Measurements from ENCODE around the gene TP53. TPM values are rescaled to one million over a fixed set of nuclear protein-coding genes. Genes with fewer than 3 reads are reported as not detected.

TP53 gene
- total and polyA plus RNA-seq, 5 donors from 2014 or later = 29.4 to 61.3 (median 34.7) TPM

DNA sequence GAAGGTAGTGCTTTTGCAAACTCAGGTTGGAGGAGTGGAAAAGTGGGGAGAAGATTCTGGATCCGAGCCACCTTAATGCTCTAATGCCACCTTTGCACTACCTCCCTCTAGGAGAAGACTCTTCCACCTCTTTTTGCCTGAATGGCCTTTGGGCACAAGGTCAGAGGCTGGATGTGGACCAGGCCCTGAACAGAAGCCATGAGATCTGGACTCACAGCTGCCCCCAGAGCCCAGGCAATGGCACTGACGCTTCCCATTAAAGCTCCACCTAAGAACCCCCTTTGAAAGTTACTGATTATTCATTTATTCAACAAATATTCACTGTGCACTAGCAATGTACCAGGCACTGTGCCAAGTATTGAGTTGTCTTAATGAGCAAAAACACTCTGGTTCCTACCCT is 54.2 kb downstream of the TP53 start:
- Mint-ChIP-seq H3K27me3 (peaks cover 14% of the 10 kb centered on the region), H3K27ac (peak overlapping the region in 1 of 3 donors; percentile 55), H3K4me1 (peaks cover 0 to 4% (median under 1%) of the 10 kb centered on the region in 4 donors), H3K9me3 (no peaks in the 10 kb centered on the region), H3K4me3 (no peak overlapping the region), H3K36me3 (no peaks in the 10 kb centered on the region)
- no peak overlapping the region for H3K27ac ChIP-seq (ENCODE audit: insufficient read depth, low read length, poor library complexity, severe bottlenecking)
- DNase-seq (no peak), ATAC-seq (ENCODE audit: low read depth in 2 of 2) (no peak)
- peaks cover under 1% of the 10 kb centered on the region for H3K4me1 ChIP-seq (ENCODE audit: control insufficient read depth, insufficient read depth, low read length, poor library complexity, severe bottlenecking)
- no peaks in the 10 kb centered on the region for H3K9me3 ChIP-seq (ENCODE audit: control insufficient read depth in 2 of 2, low read length in 2 of 2)
- H3K27me3 ChIP-seq (ENCODE audit: control insufficient read depth, insufficient read depth, low read length) = no peaks in the 10 kb centered on the region
- no peaks in the 10 kb centered on the region for H3K36me3 ChIP-seq (ENCODE audit: control insufficient read depth, insufficient read depth, low read length)
- H3K4me3 ChIP-seq (ENCODE audit: low read depth, low read length) = no peak overlapping the region

DNA sequence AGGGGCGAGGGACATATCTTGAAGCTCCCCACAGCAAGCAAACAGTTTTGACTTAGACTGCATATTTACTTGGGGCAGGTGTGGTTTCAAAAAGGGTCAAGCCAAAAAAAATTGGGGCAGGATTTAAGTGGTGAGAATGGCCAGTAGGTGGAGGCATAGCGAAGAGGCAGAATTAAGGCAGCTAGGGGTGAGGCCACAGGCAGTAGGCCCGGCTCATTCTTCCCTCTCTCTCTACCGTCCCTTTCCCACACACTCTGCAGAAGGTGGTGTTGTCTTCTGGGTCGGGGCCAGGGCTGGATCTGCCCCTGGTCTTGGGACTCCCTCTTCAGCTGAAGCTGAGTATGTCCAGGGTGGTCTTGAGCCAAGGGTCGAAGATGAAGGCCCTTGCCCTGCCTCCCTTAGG is 54.8 kb downstream of the TP53 start:
- Histone ChIP-seq H3K27me3 (ENCODE audit: control insufficient read depth, insufficient read depth, low read length) (no peaks in the 10 kb centered on the region), H3K4me1 (ENCODE audit: control insufficient read depth, insufficient read depth, low read length, poor library complexity, severe bottlenecking) (peaks cover 7% of the 10 kb centered on the region), H3K4me3 (ENCODE audit: low read depth, low read length) (no peak overlapping the region), H3K27ac (ENCODE audit: insufficient read depth, low read length, poor library complexity, severe bottlenecking) (no peak overlapping the region), H3K36me3 (ENCODE audit: control insufficient read depth, insufficient read depth, low read length) (no peaks in the 10 kb centered on the region), H3K9me3 (ENCODE audit: control insufficient read depth in 2 of 2, low read length in 2 of 2) (no peaks in the 10 kb centered on the region)
- ATAC-seq (ENCODE audit: low read depth in 2 of 2) (no peak), DNase-seq (peak in 2 of 3 donors; percentile 36 to 69)
- Mint-ChIP-seq H3K36me3 (no peaks in the 10 kb centered on the region), H3K27me3 (peaks cover 10% of the 10 kb centered on the region), H3K27ac (no peak overlapping the region), H3K4me1 (peaks cover 0 to 7% (median 3%) of the 10 kb centered on the region in 4 donors), H3K9me3 (no peaks in the 10 kb centered on the region), H3K4me3 (peak overlapping the region in 2 of 4 donors; percentile 68 to 79)

DNA sequence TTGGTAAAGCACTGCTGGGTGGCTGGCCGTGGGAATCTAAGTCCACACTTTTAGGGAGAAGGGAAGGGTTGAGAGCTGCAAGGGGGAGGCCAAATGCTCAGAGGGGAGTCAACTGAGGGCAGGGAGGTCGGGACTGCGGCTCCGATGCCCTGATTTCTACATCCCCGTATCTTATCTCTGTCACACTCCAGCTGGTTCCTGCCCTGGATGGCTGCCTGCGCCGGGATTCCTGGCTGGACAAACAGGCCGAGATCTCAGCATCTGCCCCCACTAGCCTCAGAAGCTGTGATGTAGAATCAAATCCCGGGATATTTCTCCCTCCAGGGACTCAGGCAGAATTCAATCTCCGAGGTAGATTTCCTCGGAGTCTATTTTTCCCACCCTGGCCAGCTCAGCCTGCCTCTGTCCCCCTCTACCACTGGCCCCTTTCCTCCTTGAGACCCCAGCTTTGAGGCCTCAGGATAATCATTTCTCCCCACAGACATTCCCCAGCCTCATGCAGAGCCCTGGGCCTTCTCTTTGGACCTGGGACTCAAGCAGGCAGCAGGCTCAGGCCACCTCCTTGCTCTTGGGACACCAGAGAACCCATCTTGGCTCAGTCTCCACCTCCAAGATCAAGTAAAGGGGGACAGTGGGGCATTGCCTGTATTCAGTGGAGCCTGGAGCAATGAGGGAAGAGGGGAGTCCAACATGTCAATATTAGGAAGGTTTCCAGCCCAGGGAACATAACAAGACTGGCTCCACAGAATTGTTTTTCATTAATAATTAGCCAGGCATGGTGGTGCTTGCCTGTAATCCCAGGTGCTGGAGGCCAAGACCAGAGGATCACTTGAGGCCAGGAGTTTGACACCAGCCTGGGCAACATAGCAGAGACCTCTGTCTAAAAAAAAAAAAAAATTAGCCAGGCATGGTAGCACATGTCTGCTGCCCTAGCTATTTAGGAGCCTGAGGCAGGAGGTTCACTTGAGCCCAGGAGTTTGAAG is 55.6 kb downstream of the TP53 start:
- no peak for ATAC-seq (ENCODE audit: low read depth in 2 of 2)
- peaks cover 10% of the 10 kb centered on the region for H3K27me3 Mint-ChIP-seq
- H3K4me1 Mint-ChIP-seq = peaks cover 0 to 14% (median 9%) of the 10 kb centered on the region in 4 donors
- H3K9me3 Mint-ChIP-seq = no peaks in the 10 kb centered on the region
- Histone ChIP-seq H3K4me3 (ENCODE audit: low read depth, low read length) (no peak overlapping the region), H3K27me3 (ENCODE audit: control insufficient read depth, insufficient read depth, low read length) (no peaks in the 10 kb centered on the region), H3K9me3 (ENCODE audit: control insufficient read depth in 2 of 2, low read length in 2 of 2) (no peaks in the 10 kb centered on the region), H3K27ac (ENCODE audit: insufficient read depth, low read length, poor library complexity, severe bottlenecking) (no peak overlapping the region), H3K4me1 (ENCODE audit: control insufficient read depth, insufficient read depth, low read length, poor library complexity, severe bottlenecking) (peaks cover 15% of the 10 kb centered on the region), H3K36me3 (ENCODE audit: control insufficient read depth, insufficient read depth, low read length) (no peaks in the 10 kb centered on the region)
- H3K4me3 Mint-ChIP-seq = peak overlapping the region in 1 of 4 donors; percentile 79
- no peaks in the 10 kb centered on the region for H3K36me3 Mint-ChIP-seq
- peak overlapping the region in 2 of 3 donors; percentile 52 to 55 for H3K27ac Mint-ChIP-seq
- DNase-seq = no peak

DNA sequence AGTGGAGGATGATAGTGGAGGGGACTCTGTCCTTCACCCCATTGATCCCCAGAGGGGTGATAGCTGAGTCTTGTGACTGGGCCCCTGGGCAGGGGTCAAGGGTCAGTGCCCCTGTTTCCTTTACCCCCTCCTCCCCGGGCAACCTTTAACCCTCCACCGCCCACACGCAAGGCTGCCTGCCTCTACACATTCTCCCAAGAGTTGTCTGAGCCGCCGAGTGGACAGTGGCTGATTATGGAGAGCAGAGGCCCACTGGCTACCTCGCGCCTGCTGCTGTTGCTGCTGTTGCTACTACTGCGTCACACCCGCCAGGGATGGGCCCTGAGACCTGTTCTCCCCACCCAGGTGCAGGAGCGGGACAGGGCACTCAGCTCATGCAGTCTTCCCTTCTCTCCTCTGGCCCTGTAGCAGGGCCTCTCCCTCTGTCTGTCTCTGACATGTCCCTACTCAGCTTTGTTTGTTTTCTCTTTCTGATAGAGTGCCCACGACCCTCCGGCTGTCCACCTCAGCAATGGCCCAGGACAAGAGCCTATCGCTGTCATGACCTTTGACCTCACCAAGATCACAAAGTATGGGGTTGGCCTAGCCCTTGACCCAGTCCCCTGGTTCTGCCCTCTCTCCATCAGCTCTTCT is 57.2 kb downstream of the TP53 start, which contains the start of gene SHBG:
TSS of gene SHBG (plus strand) at position 197 of the 633 bp plus-strand sequence. CDS start at position 235, 38 bp downstream.
- H3K27ac Mint-ChIP-seq = peak within 1 kb of the TSS in 2 of 3 donors; percentile 55 to 84

DNA sequence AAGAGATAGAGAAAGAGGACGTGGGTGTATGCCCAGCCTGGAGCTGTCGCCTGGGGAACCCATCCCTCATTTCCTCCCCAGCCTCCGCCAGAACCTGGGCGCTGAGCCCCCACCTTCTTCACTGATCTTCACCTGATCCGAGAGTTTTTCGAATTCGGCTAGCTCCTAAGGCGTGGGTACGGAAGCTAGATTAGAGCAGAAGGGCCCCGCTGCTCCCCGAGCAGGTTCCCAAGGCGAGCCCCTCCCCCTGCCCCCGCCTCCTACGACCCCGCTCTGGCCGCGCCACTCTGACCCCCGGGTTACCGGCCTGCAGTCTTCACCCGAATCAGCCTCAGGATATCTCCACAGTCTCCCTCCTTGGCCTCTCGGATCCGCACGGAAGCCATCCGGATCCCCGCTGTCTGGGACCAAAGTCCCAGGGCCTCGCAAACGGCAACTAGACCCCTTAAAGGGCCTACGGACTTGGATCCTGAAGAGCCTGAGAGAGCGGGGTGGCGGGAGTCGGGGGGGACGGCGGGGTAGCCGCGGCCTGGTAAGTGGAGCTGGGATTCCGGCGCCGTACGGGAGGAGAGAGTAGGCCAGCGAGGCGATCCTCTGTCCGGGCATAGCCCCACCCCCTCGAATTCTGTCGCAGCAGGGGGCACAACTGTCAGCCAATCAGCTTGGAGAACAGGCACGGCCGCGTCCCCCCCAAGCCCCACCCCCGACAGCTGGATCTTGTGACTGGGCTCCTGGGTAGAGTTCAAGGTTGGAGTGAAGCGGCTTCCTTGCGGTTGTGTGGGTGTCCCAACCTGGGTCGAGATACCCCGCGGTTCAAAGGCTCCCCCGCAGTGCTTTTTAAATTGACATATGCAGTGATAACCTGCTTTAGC is 59.8 kb downstream of the TP53 start, which contains the start of gene SAT2:
TSS of gene SAT2 (minus strand) at position 572 of the 872 bp plus-strand sequence. CDS start at position 386, 186 bp downstream.
- Histone ChIP-seq H3K9me3 (ENCODE audit: control insufficient read depth in 2 of 2, low read length in 2 of 2) (no peaks in the 10 kb centered on the region), H3K27ac (ENCODE audit: insufficient read depth, low read length, poor library complexity, severe bottlenecking) (peak within 1 kb of the TSS; percentile 73), H3K4me3 (ENCODE audit: low read depth, low read length) (peak within 1 kb of the TSS; percentile 75), H3K4me1 (ENCODE audit: control insufficient read depth, insufficient read depth, low read length, poor library complexity, severe bottlenecking) (peaks cover 17% of the 10 kb centered on the region), H3K36me3 (ENCODE audit: control insufficient read depth, insufficient read depth, low read length) (no peaks in the 10 kb centered on the region), H3K27me3 (ENCODE audit: control insufficient read depth, insufficient read depth, low read length) (no peaks in the 10 kb centered on the region)
- H3K27ac Mint-ChIP-seq = peak within 1 kb of the TSS; percentile 90 to 93 (median 93)
- H3K9me3 Mint-ChIP-seq = no peaks in the 10 kb centered on the region
- ATAC-seq (ENCODE audit: low read depth in 2 of 2) (peak; percentile 89 to 92), DNase-seq (peak; percentile 75 to 94 (median 82))
- H3K27me3 Mint-ChIP-seq = no peaks in the 10 kb centered on the region
- H3K4me1 Mint-ChIP-seq = peaks cover 0 to 21% (median 13%) of the 10 kb centered on the region in 4 donors
- H3K36me3 Mint-ChIP-seq = no peaks in the 10 kb centered on the region
- H3K4me3 Mint-ChIP-seq = peak within 1 kb of the TSS; percentile 90 to 94 (median 92)

More for the DNA sequence above, 57.2 kb downstream of the TP53 start, which contains the start of gene SHBG:
- no peaks in the 10 kb centered on the region for H3K9me3 ChIP-seq (ENCODE audit: control insufficient read depth in 2 of 2, low read length in 2 of 2)
- H3K36me3 ChIP-seq (ENCODE audit: control insufficient read depth, insufficient read depth, low read length) = no peaks in the 10 kb centered on the region
- Mint-ChIP-seq H3K4me1 (peaks cover 0 to 21% (median 13%) of the 10 kb centered on the region in 4 donors), H3K9me3 (no peaks in the 10 kb centered on the region), H3K4me3 (peak within 1 kb of the TSS; percentile 25 to 67 (median 48)), H3K36me3 (no peaks in the 10 kb centered on the region), H3K27me3 (peaks cover 4% of the 10 kb centered on the region)
- no peaks in the 10 kb centered on the region for H3K27me3 ChIP-seq (ENCODE audit: control insufficient read depth, insufficient read depth, low read length)
- no peak within 1 kb of the TSS for H3K4me3 ChIP-seq (ENCODE audit: low read depth, low read length)
- H3K4me1 ChIP-seq (ENCODE audit: control insufficient read depth, insufficient read depth, low read length, poor library complexity, severe bottlenecking) = peaks cover 17% of the 10 kb centered on the region
- no peak for DNase-seq
- H3K27ac ChIP-seq (ENCODE audit: insufficient read depth, low read length, poor library complexity, severe bottlenecking) = no peak within 1 kb of the TSS
- no peak for ATAC-seq (ENCODE audit: low read depth in 2 of 2)

DNA sequence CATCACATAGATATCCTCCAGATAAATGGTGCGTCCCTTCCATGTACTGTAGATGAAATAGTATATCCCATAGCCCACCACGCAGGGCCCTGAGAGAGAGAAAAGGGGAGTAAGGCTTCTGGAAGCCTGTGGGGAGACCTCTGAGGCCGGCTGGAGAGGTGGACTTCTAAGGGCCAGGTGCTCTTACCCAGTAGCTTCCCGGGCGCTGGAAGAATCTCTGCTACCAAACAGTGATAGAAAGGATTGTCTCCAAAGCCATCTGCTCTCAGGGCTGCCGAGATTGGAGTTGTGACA is 60.4 kb downstream of the TP53 start:
- ATAC-seq (ENCODE audit: low read depth in 2 of 2) (no peak), DNase-seq (no peak)
- peak overlapping the region; percentile 90 to 94 (median 92) for H3K4me3 Mint-ChIP-seq
- H3K4me3 ChIP-seq (ENCODE audit: low read depth, low read length) = peak overlapping the region; percentile 75
- no peaks in the 10 kb centered on the region for H3K36me3 ChIP-seq (ENCODE audit: control insufficient read depth, insufficient read depth, low read length)
- H3K4me1 ChIP-seq (ENCODE audit: control insufficient read depth, insufficient read depth, low read length, poor library complexity, severe bottlenecking) = peaks cover 17% of the 10 kb centered on the region
- peaks cover 0 to 19% (median 13%) of the 10 kb centered on the region in 4 donors for H3K4me1 Mint-ChIP-seq
- no peaks in the 10 kb centered on the region for H3K27me3 Mint-ChIP-seq
- H3K27me3 ChIP-seq (ENCODE audit: control insufficient read depth, insufficient read depth, low read length) = no peaks in the 10 kb centered on the region
- peak overlapping the region; percentile 73 for H3K27ac ChIP-seq (ENCODE audit: insufficient read depth, low read length, poor library complexity, severe bottlenecking)
- H3K36me3 Mint-ChIP-seq = no peaks in the 10 kb centered on the region
- no peaks in the 10 kb centered on the region for H3K9me3 ChIP-seq (ENCODE audit: control insufficient read depth in 2 of 2, low read length in 2 of 2)
- H3K9me3 Mint-ChIP-seq = no peaks in the 10 kb centered on the region
- peak overlapping the region; percentile 82 to 93 (median 90) for H3K27ac Mint-ChIP-seq

DNA sequence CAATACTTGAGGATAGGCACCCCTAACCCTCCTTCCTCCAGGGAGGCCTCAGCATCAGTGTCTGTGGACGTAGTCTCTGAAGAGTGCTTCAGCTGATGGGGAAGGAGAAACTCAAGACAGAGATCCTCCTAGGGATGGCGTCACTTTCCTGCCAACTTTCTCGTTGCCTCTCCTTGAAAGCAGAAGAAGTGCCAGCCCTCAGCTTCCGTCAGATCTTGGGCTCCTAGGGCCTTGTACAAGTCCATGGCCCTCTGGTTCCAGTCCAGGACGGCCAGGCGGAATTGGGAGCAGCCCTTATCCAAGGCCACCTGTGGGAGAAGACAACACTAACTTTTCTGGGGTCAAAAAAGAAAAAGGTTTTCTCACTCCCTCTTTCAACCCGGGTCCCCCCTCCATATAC is 61.0 kb downstream of the TP53 start:
- peaks cover 17% of the 10 kb centered on the region for H3K4me1 ChIP-seq (ENCODE audit: control insufficient read depth, insufficient read depth, low read length, poor library complexity, severe bottlenecking)
- ATAC-seq (ENCODE audit: low read depth in 2 of 2) = no peak
- H3K4me3 ChIP-seq (ENCODE audit: low read depth, low read length) = no peak overlapping the region
- no peak overlapping the region for H3K27ac ChIP-seq (ENCODE audit: insufficient read depth, low read length, poor library complexity, severe bottlenecking)
- Mint-ChIP-seq H3K27ac (peak overlapping the region; percentile 42 to 90 (median 80)), H3K36me3 (no peaks in the 10 kb centered on the region), H3K4me1 (peaks cover 0 to 19% (median 13%) of the 10 kb centered on the region in 4 donors), H3K27me3 (no peaks in the 10 kb centered on the region), H3K9me3 (no peaks in the 10 kb centered on the region), H3K4me3 (peak overlapping the region; percentile 90 to 94 (median 92))
- no peaks in the 10 kb centered on the region for H3K27me3 ChIP-seq (ENCODE audit: control insufficient read depth, insufficient read depth, low read length)
- no peaks in the 10 kb centered on the region for H3K36me3 ChIP-seq (ENCODE audit: control insufficient read depth, insufficient read depth, low read length)
- no peaks in the 10 kb centered on the region for H3K9me3 ChIP-seq (ENCODE audit: control insufficient read depth in 2 of 2, low read length in 2 of 2)
- no peak for DNase-seq
